NCI-H510A (cell line): Measurements from ENCODE around the gene KLRB1.
A peak's percentile ranks its signal among the peaks of the same experiment; 100 is the strongest.
"Not testable (repeated sequence)": the region's sequence is repeated elsewhere in the genome, so short reads cannot be mapped to it uniquely, and the experiment has no call there.

Experiments used
- DNase-seq: peaks from one replicate; lab custom pipeline; 2025; lab: John Stamatoyannopoulos, UW

KLRB1 gene

GRCh38 chr12:9607716-9608115 lies at the start of gene KLRB1:
TSS of gene KLRB1 (minus strand) at chr12:9607916. CDS start at chr12:9607839, 77 bp downstream.
- DNase-seq = no peak

- no peak for DNase-seq
Observed at GRCh38 chr12:9651265-9651729, 43.6 kb upstream of the KLRB1 start.

- no peak for DNase-seq
Observed at GRCh38 chr12:9650151-9650576, 42.4 kb upstream of the KLRB1 start.

GRCh38 chr12:9649532-9649940 lies 41.8 kb upstream of the KLRB1 start:
- no peak for DNase-seq

GRCh38 chr12:9648701-9649531 lies 41.2 kb upstream of the KLRB1 start:
- DNase-seq = no peak

GRCh38 chr12:9647825-9648700 lies 40.3 kb upstream of the KLRB1 start:
- DNase-seq = peak; percentile 76

- DNase-seq = no peak
Observed at GRCh38 chr12:9646794-9647781, 39.4 kb upstream of the KLRB1 start.

- not testable (repeated sequence) for DNase-seq
Observed at GRCh38 chr12:9644985-9645551, 37.4 kb upstream of the KLRB1 start.

GRCh38 chr12:9643266-9643660 lies 35.5 kb upstream of the KLRB1 start:
- no peak for DNase-seq

GRCh38 chr12:9642606-9643265 lies 35.0 kb upstream of the KLRB1 start:
- no peak for DNase-seq

- DNase-seq = no peak
Observed at GRCh38 chr12:9640024-9640423, 32.3 kb upstream of the KLRB1 start.

- no peak for DNase-seq
Observed at GRCh38 chr12:9636851-9637206, 29.1 kb upstream of the KLRB1 start.

GRCh38 chr12:9636150-9636850 lies 28.6 kb upstream of the KLRB1 start:
- DNase-seq = no peak

GRCh38 chr12:9634969-9635754 lies 27.4 kb upstream of the KLRB1 start:
- DNase-seq = no peak

- DNase-seq = no peak
Observed at GRCh38 chr12:9634177-9634803, 26.6 kb upstream of the KLRB1 start.

- no peak for DNase-seq
Observed at GRCh38 chr12:9632766-9633165, 25.1 kb upstream of the KLRB1 start.

- no peak for DNase-seq
Observed at GRCh38 chr12:9626821-9627220, 19.1 kb upstream of the KLRB1 start.

- DNase-seq = no peak
Observed at GRCh38 chr12:9626291-9626690, 18.6 kb upstream of the KLRB1 start.

GRCh38 chr12:9625019-9625418 lies 17.3 kb upstream of the KLRB1 start:
- DNase-seq = no peak
